HepG2 (cell line): Measurements from ENCODE around the gene LCN2. TPM values are rescaled to one million over a fixed set of nuclear protein-coding genes. Genes with fewer than 3 reads are reported as not detected.

Experiments
- HMGA1 ChIP-seq: sonication (generic); formaldehyde crosslinking; conservative IDR thresholded peaks from 2 replicates; pipeline ENCODE4 v1.4.0; 2020; ENCODE audit warnings: missing genetic modification reagents
- PHB2 ChIP-seq: fragments of 450-650 bp; IDR thresholded peaks from 2 replicates; pipeline ENCODE4 v1.6.1; 2018; ENCODE audit not compliant: partially characterized antibody
- POGZ ChIP-seq: sonication (generic); formaldehyde crosslinking; IDR thresholded peaks from 2 replicates; pipeline ENCODE4 v1.4.0; 2020; ENCODE audit warnings: mild to moderate bottlenecking, missing genetic modification reagents
- PREB ChIP-seq: sonication (generic); formaldehyde crosslinking; IDR thresholded peaks from 2 replicates; pipeline ENCODE4 v1.4.0; 2020; ENCODE audit warnings: missing genetic modification reagents
- RERE ChIP-seq: IDR thresholded peaks from 2 replicates; pipeline ENCODE4 v1.6.1; 2016; ENCODE audit warnings: low read depth, missing genetic modification reagents, missing compliant biosample characterization
- SRSF1 ChIP-seq: fragments of 200-400 bp; formaldehyde crosslinking; optimal IDR thresholded peaks from 2 replicates; pipeline ENCODE3; 2017; ENCODE audit warnings: mild to moderate bottlenecking, low read depth, low read length, moderate library complexity
- TFDP2 ChIP-seq: sonication (generic); formaldehyde crosslinking; IDR thresholded peaks from 2 replicates; pipeline ENCODE4 v1.4.0; 2020; ENCODE audit warnings: missing genetic modification reagents
- U2AF1 ChIP-seq: fragments of 200-400 bp; formaldehyde crosslinking; optimal IDR thresholded peaks from 2 replicates; pipeline ENCODE3; 2017; ENCODE audit warnings: mild to moderate bottlenecking, low read depth, low read length
- ZBTB44 ChIP-seq: sonication (generic); formaldehyde crosslinking; IDR thresholded peaks from 2 replicates; pipeline ENCODE4 v1.4.0; 2020; ENCODE audit warnings: missing genetic modification reagents
- ZNF160 ChIP-seq: sonication (generic); formaldehyde crosslinking; IDR thresholded peaks from 2 replicates; pipeline ENCODE4 v1.8.0; 2022; ENCODE audit warnings: mild to moderate bottlenecking, inconsistent platforms, missing genetic modification reagents
- ZNF572 ChIP-seq: sonication (generic); formaldehyde crosslinking; IDR thresholded peaks from 2 replicates; pipeline ENCODE4 v1.5.1; 2020; ENCODE audit warnings: mild to moderate bottlenecking, missing genetic modification reagents
- polyA plus RNA-seq, 8 experiments: library from polyadenylated mRNA; depleted of rRNA in 3 of 8; stranded (reverse) in 7 of 8; unstranded in 1 of 8; fragments of >200 nt; fragmentation: Illumina TruSeq in 4 of 8; extraction: Trizol in 4 of 8; gene quantifications; 2 replicates each; pipeline versions ENCODE4 v1.2.1 to v1.2.3, GENCODE V29; 2011 to 2016; ENCODE audit warnings: low read depth in 4 of 8, missing spikeins in 1 of 8, mixed read lengths in 1 of 8; ENCODE audit not compliant: insufficient read depth in 1 of 8
- total RNA-seq, 5 experiments: library from RNA; depleted of rRNA; stranded (reverse); fragments of >200 nt; fragmentation: Illumina TruSeq; extraction: Trizol; gene quantifications; 2 replicates each; pipeline ENCODE4 v1.2.3, GENCODE V29; 2016; ENCODE audit warnings: low read depth in 1 of 5
- TF ChIP-seq, protein P1 (sequence below): sonication (generic); formaldehyde crosslinking; IDR thresholded peaks from 2 replicates; pipeline ENCODE4 v1.5.0; 2020; ENCODE audit warnings: missing genetic modification reagents
- TF ChIP-seq, protein P2 (sequence below): IDR thresholded peaks from 2 replicates; pipeline ENCODE4 v1.6.1; 2018; ENCODE audit warnings: missing genetic modification reagents

Gene LCN2
- total and polyA plus RNA-seq, 2 of the 13 experiments (the other 11 are each of a cell fraction or from before 2014, with no cell fraction given), result 0.38 to 1.4 TPM

- no peak for TF ChIP-seq RERE (CRISPR knock-in tag)
- TF ChIP-seq, protein P1, sequence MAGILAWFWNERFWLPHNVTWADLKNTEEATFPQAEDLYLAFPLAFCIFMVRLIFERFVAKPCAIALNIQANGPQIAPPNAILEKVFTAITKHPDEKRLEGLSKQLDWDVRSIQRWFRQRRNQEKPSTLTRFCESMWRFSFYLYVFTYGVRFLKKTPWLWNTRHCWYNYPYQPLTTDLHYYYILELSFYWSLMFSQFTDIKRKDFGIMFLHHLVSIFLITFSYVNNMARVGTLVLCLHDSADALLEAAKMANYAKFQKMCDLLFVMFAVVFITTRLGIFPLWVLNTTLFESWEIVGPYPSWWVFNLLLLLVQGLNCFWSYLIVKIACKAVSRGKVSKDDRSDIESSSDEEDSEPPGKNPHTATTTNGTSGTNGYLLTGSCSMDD (CRISPR knock-in tag), result no peak
- no peak for TF ChIP-seq SRSF1
- no peak for TF ChIP-seq PREB (CRISPR knock-in tag)
- TF ChIP-seq HMGA1 (CRISPR knock-in tag), result no peak
- TF ChIP-seq TFDP2, result peak; percentile 60
- no peak for TF ChIP-seq ZBTB44 (CRISPR knock-in tag)
- no peak for TF ChIP-seq ZNF572 (CRISPR knock-in tag)
- no peak for TF ChIP-seq PHB2
- no peak for TF ChIP-seq ZNF160 (CRISPR knock-in tag)
- TF ChIP-seq POGZ, result peak; percentile 52; the same call in 1 of the 2 replicates
- no peak for TF ChIP-seq U2AF1
- TF ChIP-seq, protein P2, sequence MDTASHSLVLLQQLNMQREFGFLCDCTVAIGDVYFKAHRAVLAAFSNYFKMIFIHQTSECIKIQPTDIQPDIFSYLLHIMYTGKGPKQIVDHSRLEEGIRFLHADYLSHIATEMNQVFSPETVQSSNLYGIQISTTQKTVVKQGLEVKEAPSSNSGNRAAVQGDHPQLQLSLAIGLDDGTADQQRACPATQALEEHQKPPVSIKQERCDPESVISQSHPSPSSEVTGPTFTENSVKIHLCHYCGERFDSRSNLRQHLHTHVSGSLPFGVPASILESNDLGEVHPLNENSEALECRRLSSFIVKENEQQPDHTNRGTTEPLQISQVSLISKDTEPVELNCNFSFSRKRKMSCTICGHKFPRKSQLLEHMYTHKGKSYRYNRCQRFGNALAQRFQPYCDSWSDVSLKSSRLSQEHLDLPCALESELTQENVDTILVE (CRISPR knock-in tag), result peak; percentile 55; the same call in 1 of the 2 replicates
These were observed 31.4 kb upstream of the LCN2 start (continued) for GRCh38 chr9:128117613-128118471.
